ENCODE results near the gene DPM3.
A peak's percentile ranks its signal among the peaks of the same experiment; 100 is the strongest.

DNA sequence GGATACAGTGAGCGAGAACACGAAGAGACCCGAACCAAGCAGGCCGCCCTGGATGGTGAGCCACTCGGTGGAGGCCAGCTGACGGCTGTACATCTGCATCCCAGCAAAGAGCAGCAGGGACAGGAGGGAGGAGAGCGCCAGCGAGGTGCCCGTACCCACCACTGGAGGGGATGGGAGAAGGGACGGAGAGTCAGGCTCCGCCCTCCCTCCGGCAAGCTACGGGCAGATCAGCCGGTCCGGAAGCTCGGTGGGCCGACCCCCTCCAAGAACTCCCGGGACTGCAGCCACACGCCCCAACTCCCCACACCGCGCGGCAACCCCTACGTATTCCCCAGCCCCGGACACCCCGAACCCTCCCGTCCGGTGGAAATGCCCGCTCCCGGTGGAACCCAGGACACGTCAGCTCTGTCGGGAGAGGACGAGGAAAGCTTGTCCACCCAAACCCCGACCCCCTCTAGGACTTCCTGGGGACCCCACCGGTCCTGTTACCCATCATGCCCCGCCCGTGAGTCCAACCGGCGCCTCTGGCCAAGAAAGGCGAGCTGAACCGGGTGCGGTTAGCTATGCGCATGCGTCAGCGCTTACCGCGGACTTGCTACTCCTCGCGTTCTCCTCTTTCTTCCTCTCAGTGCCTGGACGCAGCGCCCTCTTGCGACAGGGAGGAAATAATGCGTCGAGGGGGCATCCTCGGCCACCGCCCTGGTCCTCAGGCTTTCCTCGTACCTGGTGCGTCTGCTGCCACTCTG lies 32.6 kb upstream of the DPM3 start, which contains the start of gene KRTCAP2:
- TF ChIP-seq RAD21 (IDR thresholded peaks at IDR 0.05; ENCODE audit: low read depth) (no peak), YY1 (IDR thresholded peaks at IDR 0.05; ENCODE audit: extremely low read depth, insufficient replicate concordance, low read depth, low read length) (peak; percentile 59), JUND (IDR thresholded peaks at IDR 0.05) (no peak), CEBPB (IDR thresholded peaks at IDR 0.05; ENCODE audit: low read depth) (no peak), SRF (IDR thresholded peaks at IDR 0.05; ENCODE audit: low read depth) (no peak), ZNF274 (IDR thresholded peaks at IDR 0.05; ENCODE audit: low read depth, low read length) (no peak), POLR2A (IDR thresholded peaks at IDR 0.05; ENCODE audit: borderline replicate concordance, extremely low read depth, insufficient read depth, insufficient read length) (peak; percentile 48)
- TF ChIP-seq, protein P1, sequence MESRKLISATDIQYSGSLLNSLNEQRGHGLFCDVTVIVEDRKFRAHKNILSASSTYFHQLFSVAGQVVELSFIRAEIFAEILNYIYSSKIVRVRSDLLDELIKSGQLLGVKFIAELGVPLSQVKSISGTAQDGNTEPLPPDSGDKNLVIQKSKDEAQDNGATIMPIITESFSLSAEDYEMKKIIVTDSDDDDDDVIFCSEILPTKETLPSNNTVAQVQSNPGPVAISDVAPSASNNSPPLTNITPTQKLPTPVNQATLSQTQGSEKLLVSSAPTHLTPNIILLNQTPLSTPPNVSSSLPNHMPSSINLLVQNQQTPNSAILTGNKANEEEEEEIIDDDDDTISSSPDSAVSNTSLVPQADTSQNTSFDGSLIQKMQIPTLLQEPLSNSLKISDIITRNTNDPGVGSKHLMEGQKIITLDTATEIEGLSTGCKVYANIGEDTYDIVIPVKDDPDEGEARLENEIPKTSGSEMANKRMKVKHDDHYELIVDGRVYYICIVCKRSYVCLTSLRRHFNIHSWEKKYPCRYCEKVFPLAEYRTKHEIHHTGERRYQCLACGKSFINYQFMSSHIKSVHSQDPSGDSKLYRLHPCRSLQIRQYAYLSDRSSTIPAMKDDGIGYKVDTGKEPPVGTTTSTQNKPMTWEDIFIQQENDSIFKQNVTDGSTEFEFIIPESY (IDR thresholded peaks at IDR 0.05; ENCODE audit: extremely low read depth, insufficient replicate concordance, low read length) = peak; percentile 69
- TF ChIP-seq, protein P2, sequence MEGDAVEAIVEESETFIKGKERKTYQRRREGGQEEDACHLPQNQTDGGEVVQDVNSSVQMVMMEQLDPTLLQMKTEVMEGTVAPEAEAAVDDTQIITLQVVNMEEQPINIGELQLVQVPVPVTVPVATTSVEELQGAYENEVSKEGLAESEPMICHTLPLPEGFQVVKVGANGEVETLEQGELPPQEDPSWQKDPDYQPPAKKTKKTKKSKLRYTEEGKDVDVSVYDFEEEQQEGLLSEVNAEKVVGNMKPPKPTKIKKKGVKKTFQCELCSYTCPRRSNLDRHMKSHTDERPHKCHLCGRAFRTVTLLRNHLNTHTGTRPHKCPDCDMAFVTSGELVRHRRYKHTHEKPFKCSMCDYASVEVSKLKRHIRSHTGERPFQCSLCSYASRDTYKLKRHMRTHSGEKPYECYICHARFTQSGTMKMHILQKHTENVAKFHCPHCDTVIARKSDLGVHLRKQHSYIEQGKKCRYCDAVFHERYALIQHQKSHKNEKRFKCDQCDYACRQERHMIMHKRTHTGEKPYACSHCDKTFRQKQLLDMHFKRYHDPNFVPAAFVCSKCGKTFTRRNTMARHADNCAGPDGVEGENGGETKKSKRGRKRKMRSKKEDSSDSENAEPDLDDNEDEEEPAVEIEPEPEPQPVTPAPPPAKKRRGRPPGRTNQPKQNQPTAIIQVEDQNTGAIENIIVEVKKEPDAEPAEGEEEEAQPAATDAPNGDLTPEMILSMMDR (IDR thresholded peaks at IDR 0.05 in 2 of 3, conservative IDR thresholded peaks at IDR 0.05 in 1 of 3; ENCODE audit: borderline replicate concordance in 1 of 3, insufficient read depth in 1 of 3, low read depth in 2 of 3, low read length in 2 of 3) = peak in 2 of 3 experiments; percentile 90 to 92; a peak in 4 of 6 replicates
- TF ChIP-seq, protein P3, sequence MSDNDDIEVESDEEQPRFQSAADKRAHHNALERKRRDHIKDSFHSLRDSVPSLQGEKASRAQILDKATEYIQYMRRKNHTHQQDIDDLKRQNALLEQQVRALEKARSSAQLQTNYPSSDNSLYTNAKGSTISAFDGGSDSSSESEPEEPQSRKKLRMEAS (IDR thresholded peaks at IDR 0.05) = no peak
- TF ChIP-seq, protein P4, sequence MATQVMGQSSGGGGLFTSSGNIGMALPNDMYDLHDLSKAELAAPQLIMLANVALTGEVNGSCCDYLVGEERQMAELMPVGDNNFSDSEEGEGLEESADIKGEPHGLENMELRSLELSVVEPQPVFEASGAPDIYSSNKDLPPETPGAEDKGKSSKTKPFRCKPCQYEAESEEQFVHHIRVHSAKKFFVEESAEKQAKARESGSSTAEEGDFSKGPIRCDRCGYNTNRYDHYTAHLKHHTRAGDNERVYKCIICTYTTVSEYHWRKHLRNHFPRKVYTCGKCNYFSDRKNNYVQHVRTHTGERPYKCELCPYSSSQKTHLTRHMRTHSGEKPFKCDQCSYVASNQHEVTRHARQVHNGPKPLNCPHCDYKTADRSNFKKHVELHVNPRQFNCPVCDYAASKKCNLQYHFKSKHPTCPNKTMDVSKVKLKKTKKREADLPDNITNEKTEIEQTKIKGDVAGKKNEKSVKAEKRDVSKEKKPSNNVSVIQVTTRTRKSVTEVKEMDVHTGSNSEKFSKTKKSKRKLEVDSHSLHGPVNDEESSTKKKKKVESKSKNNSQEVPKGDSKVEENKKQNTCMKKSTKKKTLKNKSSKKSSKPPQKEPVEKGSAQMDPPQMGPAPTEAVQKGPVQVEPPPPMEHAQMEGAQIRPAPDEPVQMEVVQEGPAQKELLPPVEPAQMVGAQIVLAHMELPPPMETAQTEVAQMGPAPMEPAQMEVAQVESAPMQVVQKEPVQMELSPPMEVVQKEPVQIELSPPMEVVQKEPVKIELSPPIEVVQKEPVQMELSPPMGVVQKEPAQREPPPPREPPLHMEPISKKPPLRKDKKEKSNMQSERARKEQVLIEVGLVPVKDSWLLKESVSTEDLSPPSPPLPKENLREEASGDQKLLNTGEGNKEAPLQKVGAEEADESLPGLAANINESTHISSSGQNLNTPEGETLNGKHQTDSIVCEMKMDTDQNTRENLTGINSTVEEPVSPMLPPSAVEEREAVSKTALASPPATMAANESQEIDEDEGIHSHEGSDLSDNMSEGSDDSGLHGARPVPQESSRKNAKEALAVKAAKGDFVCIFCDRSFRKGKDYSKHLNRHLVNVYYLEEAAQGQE (IDR thresholded peaks at IDR 0.05; ENCODE audit: low read depth) = no peak

Measured in HCT116 (cell line).